ENCODE measurements around the gene HSF2BP.
"Not testable (repeated sequence)": the region's sequence is repeated elsewhere in the genome, so short reads cannot be mapped to it uniquely, and the experiment has no call there.

HSF2BP gene

GRCh38 chr21:43513023-43513422, 146.3 kb downstream of the HSF2BP start:
- not testable (repeated sequence) for DNase-seq

GRCh38 chr21:43511209-43511608, 148.1 kb downstream of the HSF2BP start:
- not testable (repeated sequence) for DNase-seq

DNA sequence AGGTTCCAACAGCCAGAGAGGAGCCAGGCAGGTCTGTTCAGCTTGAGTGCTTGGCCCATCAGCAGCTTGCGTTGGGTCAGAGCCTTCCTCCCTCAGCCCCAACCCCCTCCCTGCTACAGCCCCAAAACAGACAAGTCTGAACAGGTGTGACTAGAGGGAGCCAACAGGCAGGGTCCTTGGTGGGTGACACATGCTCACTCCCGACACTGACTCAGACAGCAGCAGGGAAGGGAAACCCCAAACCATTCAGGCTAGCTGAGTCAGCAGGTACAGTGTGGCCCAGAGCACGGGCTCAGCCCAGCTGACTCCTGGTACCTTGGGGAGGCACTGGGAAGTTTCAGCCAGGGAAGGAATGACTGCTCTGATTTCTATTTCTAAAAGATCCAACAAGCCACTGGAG, 148.6 kb downstream of the HSF2BP start:
- not testable (repeated sequence) for DNase-seq

DNA sequence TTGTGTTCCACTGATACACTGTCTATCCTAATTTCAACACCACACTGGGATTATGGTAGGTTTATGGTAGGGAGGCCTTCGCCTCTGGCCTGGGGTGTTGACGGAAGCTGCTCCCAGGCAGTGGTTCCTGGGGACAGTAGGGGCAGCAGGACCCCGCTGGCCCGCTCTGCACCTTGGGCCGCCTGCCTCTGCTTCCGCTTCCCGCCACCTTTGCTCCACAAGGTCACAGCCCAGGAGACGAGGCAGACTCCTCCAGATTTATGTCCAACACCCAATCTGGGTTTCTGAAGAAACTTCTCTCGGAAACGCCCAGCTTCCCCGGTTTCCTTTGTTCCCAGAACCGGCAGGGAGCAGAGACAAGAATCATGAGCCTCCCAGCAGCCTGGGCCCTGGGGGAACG, 155.4 kb downstream of the HSF2BP start:
- DNase-seq, result not testable (repeated sequence)

GRCh38 chr21:43503075-43503750, 156.1 kb downstream of the HSF2BP start:
- not testable (repeated sequence) for DNase-seq

- DNase-seq, result not testable (repeated sequence)
These were observed 156.7 kb downstream of the HSF2BP start for GRCh38 chr21:43502407-43503071.

GRCh38 chr21:43498924-43499323, 160.4 kb downstream of the HSF2BP start:
- DNase-seq, result not testable (repeated sequence)

- not testable (repeated sequence) for DNase-seq
These were observed 161.2 kb downstream of the HSF2BP start for GRCh38 chr21:43498065-43498464.

- not testable (repeated sequence) for DNase-seq
These were observed 164.8 kb downstream of the HSF2BP start for GRCh38 chr21:43494279-43495012.

DNA sequence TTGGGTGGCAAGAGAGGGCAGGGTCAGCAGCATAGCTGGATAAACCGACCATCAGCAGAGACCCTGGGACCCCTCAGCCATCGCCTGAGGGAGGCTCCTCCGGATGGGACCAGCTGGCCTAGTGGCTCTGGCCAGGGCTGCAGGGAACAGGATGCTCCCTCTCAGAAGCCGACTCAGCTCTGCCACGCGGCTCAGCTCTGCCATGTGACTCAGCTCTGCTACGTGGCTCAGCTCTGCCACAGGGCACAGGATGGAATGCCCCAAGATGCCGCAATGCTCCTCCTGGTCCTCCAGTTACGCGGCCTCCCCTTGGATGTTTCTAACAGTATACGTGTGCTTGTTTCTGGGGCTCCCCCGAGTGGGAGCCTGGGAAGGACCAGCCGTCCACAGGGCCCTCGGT, 165.8 kb downstream of the HSF2BP start:
- DNase-seq, result not testable (repeated sequence)

GRCh38 chr21:43488235-43488634, 171.1 kb downstream of the HSF2BP start:
- not testable (repeated sequence) for DNase-seq

DNA sequence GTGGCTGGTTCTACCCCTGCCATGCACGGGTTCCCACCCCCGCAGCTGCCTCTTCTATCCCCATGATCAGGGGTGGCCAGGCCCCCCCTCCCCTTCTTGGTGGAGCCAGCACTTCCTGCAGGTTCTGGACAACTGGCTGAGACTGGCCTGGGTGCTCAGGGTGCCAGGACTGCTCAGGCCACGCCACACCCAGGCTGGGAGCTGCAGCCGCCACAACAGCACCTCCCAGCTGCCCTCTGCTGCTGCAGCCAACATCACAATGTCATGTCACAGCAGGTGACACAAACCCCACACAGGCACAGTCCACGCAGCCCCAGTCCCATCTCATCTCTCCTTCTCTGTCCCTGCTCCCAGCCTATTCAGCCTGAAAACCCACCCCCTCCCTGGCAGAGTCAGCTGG, 173.2 kb downstream of the HSF2BP start:
- DNase-seq, result not testable (repeated sequence)

- DNase-seq, result not testable (repeated sequence)
These were observed 174.3 kb downstream of the HSF2BP start for GRCh38 chr21:43485016-43485415.

DNA sequence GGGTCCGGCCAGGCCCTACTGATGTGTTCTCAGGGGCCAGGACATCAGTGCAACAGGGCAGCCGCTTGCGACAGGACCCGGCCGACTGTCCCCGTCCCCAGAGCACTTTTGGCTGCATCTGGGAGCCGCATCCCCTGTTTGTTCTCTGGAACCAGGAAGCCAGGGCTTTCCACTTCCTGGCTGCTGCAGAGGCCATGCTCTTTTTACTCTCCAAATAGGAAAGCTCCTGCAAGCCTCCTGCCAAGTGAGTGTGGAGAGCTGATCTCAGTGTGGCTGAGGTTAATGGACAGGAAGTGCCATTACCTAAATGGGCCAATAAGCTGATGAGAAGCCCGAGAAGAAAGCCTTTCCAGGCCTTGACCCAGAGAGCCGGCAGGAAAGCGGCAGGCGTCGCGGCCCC, 180.1 kb downstream of the HSF2BP start:
- DNase-seq, result not testable (repeated sequence)

All from activated CD4-positive, alpha-beta T cell treated with anti-CD3 and anti-CD28 coated beads, Interleukin-2, Interleukin-6, amounts not matched to agents 100 ng/mL and 50 ng/mL, durations not matched to agents 16 hours and 8 hours (primary cell).